Endothelial cell of umbilical vein (primary cell): ENCODE data around the gene SLC35F3.

Experiments used
- EZH2 ChIP-seq: IDR thresholded peaks from 2 replicates; pipeline ENCODE4 v1.6.1; 2012; ENCODE audit warnings: borderline replicate concordance, low read depth, mild to moderate bottlenecking, moderate library complexity, low read length, inconsistent platforms; ENCODE audit not compliant: severe bottlenecking
- JUN ChIP-seq: IDR thresholded peaks from 2 replicates; pipeline ENCODE4 v1.6.1; 2011; ENCODE audit warnings: borderline replicate concordance, low read depth; ENCODE audit not compliant: insufficient read length, insufficient read depth
- MAX ChIP-seq: IDR thresholded peaks from 2 replicates; pipeline ENCODE4 v1.6.1; 2011; ENCODE audit not compliant: insufficient read depth, insufficient read length
- MYC ChIP-seq: IDR thresholded peaks from one replicate; pipeline ENCODE4 v1.6.1; 2011; ENCODE audit warnings: mild to moderate bottlenecking, low read depth, low read length
- POLR2A ChIP-seq: IDR thresholded peaks from 2 replicates; pipeline ENCODE4 v1.6.1; 2012; ENCODE audit warnings: low read depth, mild to moderate bottlenecking, control low read depth, low read length
- POLR2AphosphoS5 ChIP-seq: IDR thresholded peaks from 2 replicates; pipeline ENCODE4 v1.6.1; 2012; ENCODE audit warnings: low read depth, mild to moderate bottlenecking, control low read depth, low read length, moderate library complexity; ENCODE audit not compliant: insufficient read depth
- TF ChIP-seq, protein P1 (sequence below), 2 donors: IDR thresholded peaks; 1 replicate in 1 of 2; 2 replicates in 1 of 2; pipeline ENCODE4 v1.5.1; 2011; ENCODE audit warnings: low read length in 2 of 2, mild to moderate bottlenecking in 2 of 2, moderate library complexity in 2 of 2, control low read depth in 1 of 2, inconsistent platforms in 1 of 2, low read depth in 1 of 2; ENCODE audit not compliant: insufficient read depth in 1 of 2; ENCODE audit errors: extremely low read depth in 1 of 2

- TF ChIP-seq POLR2A: no peak
- TF ChIP-seq, protein P1, sequence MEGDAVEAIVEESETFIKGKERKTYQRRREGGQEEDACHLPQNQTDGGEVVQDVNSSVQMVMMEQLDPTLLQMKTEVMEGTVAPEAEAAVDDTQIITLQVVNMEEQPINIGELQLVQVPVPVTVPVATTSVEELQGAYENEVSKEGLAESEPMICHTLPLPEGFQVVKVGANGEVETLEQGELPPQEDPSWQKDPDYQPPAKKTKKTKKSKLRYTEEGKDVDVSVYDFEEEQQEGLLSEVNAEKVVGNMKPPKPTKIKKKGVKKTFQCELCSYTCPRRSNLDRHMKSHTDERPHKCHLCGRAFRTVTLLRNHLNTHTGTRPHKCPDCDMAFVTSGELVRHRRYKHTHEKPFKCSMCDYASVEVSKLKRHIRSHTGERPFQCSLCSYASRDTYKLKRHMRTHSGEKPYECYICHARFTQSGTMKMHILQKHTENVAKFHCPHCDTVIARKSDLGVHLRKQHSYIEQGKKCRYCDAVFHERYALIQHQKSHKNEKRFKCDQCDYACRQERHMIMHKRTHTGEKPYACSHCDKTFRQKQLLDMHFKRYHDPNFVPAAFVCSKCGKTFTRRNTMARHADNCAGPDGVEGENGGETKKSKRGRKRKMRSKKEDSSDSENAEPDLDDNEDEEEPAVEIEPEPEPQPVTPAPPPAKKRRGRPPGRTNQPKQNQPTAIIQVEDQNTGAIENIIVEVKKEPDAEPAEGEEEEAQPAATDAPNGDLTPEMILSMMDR (IDR thresholded peaks at IDR 0.05; ENCODE audit: extremely low read depth in 1 of 2, insufficient read depth in 1 of 2, low read depth in 1 of 2, low read length in 2 of 2): no peak
- TF ChIP-seq EZH2: no peak
- TF ChIP-seq POLR2AphosphoS5: no peak
- no peak for TF ChIP-seq MAX
- no peak for TF ChIP-seq JUN
- no peak for TF ChIP-seq MYC
Observed at GRCh38 chr1:234316937-234317336, 412.5 kb downstream of the SLC35F3 start.
